Stomach (tissue), 9 donors: ENCODE data around the gene TTYH1. TPM values are rescaled to one million over a fixed set of nuclear protein-coding genes. Genes with fewer than 3 reads are reported as not detected.
"Not testable (repeated sequence)": the region's sequence is repeated elsewhere in the genome, so short reads cannot be mapped to it uniquely, and the experiment has no call there.

Source experiments
- DNase-seq, 2 donors: peaks; one replicate each; pipeline versions ENCODE4 v3.0.0 to v3.0.0-alpha.2; 2013 to 2019
- H3K27ac ChIP-seq, 5 donors: fragments of 200-600 bp in 4 of 5; sonication (generic) in 4 of 5; one replicate each; pipeline ENCODE4 v1.5.1; 2013 to 2019; ENCODE audit warnings: mild to moderate bottlenecking in 1 of 5, moderate library complexity in 1 of 5
- H3K27me3 ChIP-seq, 3 donors: fragments of 200-600 bp; sonication (generic); one replicate each; pipeline ENCODE4 v1.5.1; 2017 to 2019; ENCODE audit warnings: mixed run types in 1 of 3
- H3K36me3 ChIP-seq, 4 donors: fragments of 200-600 bp; sonication (generic); 1 replicate in 3 of 4; 2 replicates in 1 of 4; pipeline ENCODE4 v1.5.1; 2016 to 2019
- H3K4me1 ChIP-seq, 4 donors: fragments of 200-600 bp; sonication (generic); one replicate each; pipeline ENCODE4 v1.5.1; 2016 to 2019
- H3K4me3 ChIP-seq, 4 donors: fragments of 200-600 bp; sonication (generic) in 3 of 4; one replicate each; pipeline ENCODE4 v1.5.1; 2016 to 2019; ENCODE audit warnings: mild to moderate bottlenecking in 1 of 4
- H3K9me3 ChIP-seq, 4 donors: fragments of 200-600 bp; sonication (generic); one replicate each; pipeline ENCODE4 v1.5.1; 2016 to 2019
- EP300 ChIP-seq: sonication (generic); formaldehyde crosslinking; IDR thresholded peaks from one replicate; pipeline ENCODE4 v1.6.1; 2017; ENCODE audit warnings: antibody characterized with exemption
- POLR2A ChIP-seq, 4 donors: fragments of 450-650 bp; IDR thresholded peaks; one replicate each; pipeline ENCODE4 v1.6.1; 2016; ENCODE audit warnings: antibody characterized with exemption in 4 of 4, control low read depth in 2 of 4, mild to moderate bottlenecking in 1 of 4, moderate library complexity in 1 of 4
- POLR2AphosphoS5 ChIP-seq, 3 donors: sonication (generic); formaldehyde crosslinking; IDR thresholded peaks; one replicate each; pipeline ENCODE4 v1.6.1; 2016; ENCODE audit warnings: antibody characterized with exemption in 3 of 3
- WGBS, 5 donors: extraction: QIAGEN DNeasy Blood & Tissue Kit in 3 of 5; methylation state at CpG; one replicate each; pipeline versions ENCODE4 v1.1.5 to v1.1.7; 2013 to 2018; 5-methylcytosine and 5-hydroxymethylcytosine counted together
- intact Hi-C: fragments of 100-400 bp; cut with DNase I; formaldehyde crosslinking; loops from one replicate; pipeline ENCODE4 v1.15.1; 2023; ENCODE audit warnings: low total_unique reads
- polyA plus RNA-seq, 3 donors: library from polyadenylated mRNA; stranded (reverse); fragments of 200-250 nt; gene quantifications; one replicate each; pipeline ENCODE4 v1.2.3, GENCODE V29; 2013
- total RNA-seq, 5 donors: library from RNA; depleted of rRNA; stranded (reverse); fragments of >200 nt; gene quantifications; one replicate each; pipeline versions ENCODE4 v1.1.0 to v1.2.3, GENCODE V29; 2014 to 2016
- TF ChIP-seq, protein P1 (sequence below), 7 experiments: fragments of 450-650 bp in 4 of 7; fragments of 200-600 bp in 3 of 7; sonication (generic) in 3 of 7; IDR thresholded peaks; one replicate each; pipeline ENCODE4 v1.5.1; 2016 to 2019; ENCODE audit warnings: antibody characterized with exemption in 7 of 7, control low read depth in 2 of 7, mild to moderate bottlenecking in 1 of 7
- donor health status: healthy with polysubstance abuse.
- donor health status: Bipolar disorder and iron deficiency.
- donor health status: healthy.

The TTYH1 gene
- total and polyA plus RNA-seq, 8 donors = 0.12 to 12.9 (median 2.3) TPM; not detected in 3

DNA sequence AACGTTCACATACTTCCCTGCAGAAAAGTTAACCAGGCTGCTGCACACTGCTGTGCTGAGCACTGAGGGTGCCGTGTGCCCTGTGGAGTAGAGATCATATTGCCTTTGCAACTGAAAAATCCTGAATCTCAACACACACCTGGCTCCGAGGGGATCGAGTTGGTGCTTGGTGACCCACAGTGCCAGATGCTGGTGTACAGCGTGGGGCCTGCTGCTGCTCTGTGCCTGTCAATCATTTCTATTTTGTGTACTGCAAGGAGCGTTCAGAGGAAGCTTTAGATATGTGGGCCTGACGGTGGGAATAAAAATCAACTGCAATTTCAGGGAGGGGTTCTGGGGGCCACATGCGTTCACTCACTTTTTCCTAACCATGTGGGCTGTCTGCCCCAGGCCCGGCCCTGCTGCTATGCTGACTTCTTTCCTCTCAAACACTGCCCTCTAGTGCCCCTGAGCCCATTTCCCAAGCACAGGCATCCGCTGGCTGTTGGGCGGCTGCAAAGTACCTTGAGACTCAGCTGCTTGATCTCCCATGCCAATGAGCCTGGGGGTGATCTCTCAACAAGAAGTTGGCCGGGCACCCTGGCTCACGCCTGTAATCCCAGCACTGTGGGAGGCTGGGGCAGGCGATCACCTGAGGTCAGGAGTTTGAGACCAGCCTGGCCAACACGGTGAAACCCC lies 24.0 kb downstream of the TTYH1 start:
- intact Hi-C loops = no loop called here
- DNase-seq = peak; percentile 39 to 82
- TF ChIP-seq EP300 = no peak
- TF ChIP-seq POLR2A (IDR thresholded peaks at IDR 0.05) = no peak
- TF ChIP-seq, protein P1, sequence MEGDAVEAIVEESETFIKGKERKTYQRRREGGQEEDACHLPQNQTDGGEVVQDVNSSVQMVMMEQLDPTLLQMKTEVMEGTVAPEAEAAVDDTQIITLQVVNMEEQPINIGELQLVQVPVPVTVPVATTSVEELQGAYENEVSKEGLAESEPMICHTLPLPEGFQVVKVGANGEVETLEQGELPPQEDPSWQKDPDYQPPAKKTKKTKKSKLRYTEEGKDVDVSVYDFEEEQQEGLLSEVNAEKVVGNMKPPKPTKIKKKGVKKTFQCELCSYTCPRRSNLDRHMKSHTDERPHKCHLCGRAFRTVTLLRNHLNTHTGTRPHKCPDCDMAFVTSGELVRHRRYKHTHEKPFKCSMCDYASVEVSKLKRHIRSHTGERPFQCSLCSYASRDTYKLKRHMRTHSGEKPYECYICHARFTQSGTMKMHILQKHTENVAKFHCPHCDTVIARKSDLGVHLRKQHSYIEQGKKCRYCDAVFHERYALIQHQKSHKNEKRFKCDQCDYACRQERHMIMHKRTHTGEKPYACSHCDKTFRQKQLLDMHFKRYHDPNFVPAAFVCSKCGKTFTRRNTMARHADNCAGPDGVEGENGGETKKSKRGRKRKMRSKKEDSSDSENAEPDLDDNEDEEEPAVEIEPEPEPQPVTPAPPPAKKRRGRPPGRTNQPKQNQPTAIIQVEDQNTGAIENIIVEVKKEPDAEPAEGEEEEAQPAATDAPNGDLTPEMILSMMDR (IDR thresholded peaks at IDR 0.05) = peak in 1 of 7 experiments; percentile 16
- no peak for TF ChIP-seq POLR2AphosphoS5 (IDR thresholded peaks at IDR 0.05)
- Histone ChIP-seq H3K9me3 (no peaks in the 10 kb centered on the region), H3K27ac (no peak overlapping the region), H3K4me3 (no peak overlapping the region), H3K36me3 (peaks cover 0 to 28% (median 21%) of the 10 kb centered on the region in 4 donors), H3K4me1 (peaks cover 11 to 27% (median 25%) of the 10 kb centered on the region in 4 donors), H3K27me3 (no peaks in the 10 kb centered on the region)
- 51 to 62% (median 55%) methylated on average over 15 of the region's 15 CpGs for WGBS, 5 donors

DNA sequence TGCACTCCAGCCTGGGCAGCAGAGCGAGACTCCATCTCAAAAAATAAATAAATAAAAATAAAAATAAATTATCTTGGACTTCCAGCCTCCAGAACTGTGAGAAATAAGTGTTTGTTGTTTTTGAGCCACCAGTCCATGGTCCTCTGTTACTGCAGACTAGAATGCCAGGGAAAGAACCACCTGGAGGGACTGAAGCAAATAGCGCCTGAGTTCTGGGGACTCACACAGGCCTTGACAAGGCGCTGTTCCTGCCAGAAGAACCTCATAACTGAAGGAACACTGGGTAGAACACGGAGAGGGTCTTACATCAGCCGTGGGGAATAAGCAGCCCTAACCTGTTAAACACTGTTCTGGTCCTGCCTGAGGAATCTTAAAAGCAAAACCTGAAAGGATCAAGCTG lies 25.4 kb downstream of the TTYH1 start:
- Histone ChIP-seq H3K27ac (no peak overlapping the region), H3K36me3 (peaks cover 0 to 41% (median 34%) of the 10 kb centered on the region in 4 donors)

DNA sequence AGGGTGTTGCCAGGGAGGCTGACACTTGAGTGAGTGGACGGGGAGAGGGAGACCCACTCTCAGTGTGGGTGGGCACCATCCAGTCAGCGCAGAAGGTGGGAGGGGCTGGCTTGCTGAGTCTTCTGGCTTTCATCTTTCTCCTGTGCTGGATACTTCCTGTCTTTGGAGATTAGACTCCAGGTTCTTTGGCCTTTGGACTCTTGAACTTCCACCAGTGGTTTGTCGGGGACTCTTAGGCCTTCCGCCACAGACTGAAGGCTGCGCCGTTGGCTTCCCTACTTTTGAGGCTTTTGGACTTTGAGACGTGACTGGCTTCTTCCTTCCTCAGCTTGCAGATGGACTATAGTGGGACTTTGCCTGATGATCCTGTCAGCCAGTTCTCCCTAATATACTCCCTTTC lies 29.5 kb downstream of the TTYH1 start:
- no peak overlapping the region for H3K4me3 ChIP-seq

More for the DNA sequence above, 25.4 kb downstream of the TTYH1 start:
- 88 to 93% (median 91%) methylated on average over 5 of the region's 5 CpGs for WGBS, 5 donors
- no peak for TF ChIP-seq POLR2A (IDR thresholded peaks at IDR 0.05)
- no peak for TF ChIP-seq EP300
- no peak for TF ChIP-seq POLR2AphosphoS5 (IDR thresholded peaks at IDR 0.05)
- TF ChIP-seq, protein P1 (IDR thresholded peaks at IDR 0.05) = no peak
- Histone ChIP-seq H3K4me1 (peaks cover 3 to 25% (median 19%) of the 10 kb centered on the region in 4 donors), H3K27me3 (no peaks in the 10 kb centered on the region), H3K4me3 (no peak overlapping the region), H3K9me3 (no peaks in the 10 kb centered on the region)
- DNase-seq = no peak
- intact Hi-C loops = no loop called here

DNA sequence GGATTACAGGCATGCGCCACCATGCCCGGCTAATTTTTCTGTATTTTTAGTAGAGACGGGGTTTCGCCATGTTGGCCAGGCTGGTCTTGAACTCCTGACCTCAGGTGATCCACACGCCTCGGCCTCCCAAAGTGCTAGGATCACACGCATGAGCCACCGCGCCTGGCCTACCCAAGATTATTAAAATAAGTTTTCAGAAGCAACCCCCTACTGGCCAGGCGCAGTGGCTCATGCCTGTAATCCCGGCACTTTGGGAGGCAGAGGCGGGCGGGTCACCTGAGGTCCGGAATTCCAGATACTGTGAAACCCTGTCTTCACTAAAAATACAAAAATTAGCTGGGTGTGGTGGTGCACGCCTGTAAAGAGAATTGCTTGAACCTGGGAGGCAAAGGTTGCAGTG lies 31.1 kb downstream of the TTYH1 start:
- Histone ChIP-seq H3K4me3 (peak overlapping the region in 1 of 4 donors; percentile 3), H3K4me1 (peaks cover 27 to 51% (median 40%) of the 10 kb centered on the region in 4 donors), H3K36me3 (peaks cover under 1 to 51% (median 42%) of the 10 kb centered on the region in 4 donors)
- WGBS, 5 donors = 77 to 95% (median 87%) methylated on average over 15 of the region's 15 CpGs
- H3K27ac ChIP-seq, H3K27me3 ChIP-seq, DNase-seq, intact Hi-C loops, H3K9me3 ChIP-seq: not testable (repeated sequence)

More for the DNA sequence above, 29.5 kb downstream of the TTYH1 start:
- DNase-seq = peak in 1 of 2 donors; percentile 67
- Histone ChIP-seq H3K9me3 (no peaks in the 10 kb centered on the region), H3K4me1 (peaks cover 12 to 36% (median 24%) of the 10 kb centered on the region in 4 donors), H3K36me3 (peaks cover 0 to 51% (median 42%) of the 10 kb centered on the region in 4 donors), H3K27me3 (no peaks in the 10 kb centered on the region), H3K27ac (no peak overlapping the region)
- WGBS, 5 donors = 52 to 79% (median 66%) methylated on average over 7 of the region's 7 CpGs
- TF ChIP-seq EP300 (no peak), POLR2AphosphoS5 (IDR thresholded peaks at IDR 0.05) (no peak), POLR2A (IDR thresholded peaks at IDR 0.05) (no peak)
- TF ChIP-seq, protein P1 (IDR thresholded peaks at IDR 0.05) = no peak
- intact Hi-C loops = no loop called here
